B cell (primary cell): ENCODE data around the gene NTM. TPM values are rescaled to one million over a fixed set of nuclear protein-coding genes. Genes with fewer than 3 reads are reported as not detected.

Experiments
- ATAC-seq: fragments of 200-7000 bp; cut with Tn5 transposase; one replicate; pipeline ENCODE4 v1.10.0; 2021; ENCODE audit warnings: low read depth, mild to moderate bottlenecking, moderate number of reproducible peaks, moderate library complexity
- CTCF ChIA-PET: fragments of 350-600 bp; sonication (Branson Sonifier 250); formaldehyde crosslinking; loops from one replicate; lab custom pipeline; 2021; ENCODE audit warnings: antibody characterized with exemption, inconsistent platforms; lab: Charles Lee
- POLR2A ChIA-PET: fragments of 350-600 bp; sonication (Branson Sonifier 250); formaldehyde crosslinking; loops from one replicate; lab custom pipeline; 2021; ENCODE audit warnings: antibody characterized with exemption; lab: Charles Lee
- DNase-seq: peaks from one replicate; pipeline ENCODE4 v3.0.0; 2013
- H2AFZ ChIP-seq: 2 replicates; pipeline ENCODE4 v1.6.1; 2012; ENCODE audit warnings: mild to moderate bottlenecking, low read depth, low read length; ENCODE audit not compliant: insufficient read depth, poor library complexity, severe bottlenecking
- H3K27ac ChIP-seq, 2 donors: 1 replicate in 1 of 2; 2 replicates in 1 of 2; pipeline ENCODE4 v1.5.1; 2012 to 2013; ENCODE audit warnings: low read length in 2 of 2, mild to moderate bottlenecking in 2 of 2, moderate library complexity in 1 of 2
- H3K27me3 ChIP-seq, 4 experiments: fragments of 200-600 bp in 1 of 4; sonication (generic) in 1 of 4; replicated peaks in 1 of 4; 1 replicate in 2 of 4; 2 replicates in 2 of 4; pipeline versions ENCODE4 v1.6.1 to v1.7.0; 2013 to 2016; ENCODE audit warnings: low read length in 3 of 4, mild to moderate bottlenecking in 2 of 4, mixed read lengths in 1 of 4, moderate library complexity in 1 of 4; ENCODE audit not compliant: insufficient read depth in 4 of 4, control insufficient read depth in 3 of 4; ENCODE audit errors: control extremely low read depth in 1 of 4
- H3K36me3 ChIP-seq, 2 experiments: replicated peaks in 1 of 2; 1 replicate in 1 of 2; 2 replicates in 1 of 2; pipeline versions ENCODE4 v1.6.1 to v1.7.1; 2013; ENCODE audit warnings: low read length in 1 of 2; ENCODE audit not compliant: insufficient read depth in 2 of 2, control insufficient read depth in 1 of 2; ENCODE audit errors: control extremely low read depth in 1 of 2, extremely low read depth in 1 of 2
- H3K4me1 ChIP-seq, 2 donors: fragments of 200-600 bp in 1 of 2; sonication (generic) in 1 of 2; 1 replicate in 1 of 2; 2 replicates in 1 of 2; pipeline versions ENCODE4 v1.5.1 to v1.6.1; 2013 to 2017; ENCODE audit warnings: low read length in 2 of 2; ENCODE audit not compliant: control insufficient read depth in 2 of 2, insufficient read depth in 2 of 2
- H3K4me2 ChIP-seq: replicated peaks from 2 replicates; pipeline ENCODE3; 2012; ENCODE audit warnings: mild to moderate bottlenecking, low read depth, low read length; ENCODE audit not compliant: poor library complexity, severe bottlenecking
- H3K4me3 ChIP-seq, 5 experiments: fragments of 200-600 bp in 1 of 5; sonication (generic) in 1 of 5; 1 replicate in 3 of 5; 2 replicates in 2 of 5; pipeline versions ENCODE4 v1.5.1 to v1.7.0; 2011 to 2016; ENCODE audit warnings: low read length in 4 of 5, mild to moderate bottlenecking in 4 of 5, low read depth in 2 of 5, control low read depth in 1 of 5, moderate library complexity in 1 of 5; ENCODE audit not compliant: insufficient read depth in 1 of 5; ENCODE audit errors: control extremely low read depth in 1 of 5, extremely low read depth in 1 of 5
- H3K79me2 ChIP-seq: fragments of 200-600 bp; sonication (generic); one replicate; pipeline ENCODE4 v1.6.0; 2016; ENCODE audit warnings: low read length; ENCODE audit not compliant: control insufficient read depth, insufficient read depth
- H3K9ac ChIP-seq: fragments of 200-600 bp; sonication (generic); 2 replicates; pipeline ENCODE4 v1.6.1; 2017; ENCODE audit warnings: mild to moderate bottlenecking, low read length, moderate library complexity
- H3K9me3 ChIP-seq, 3 donors: one replicate each; pipeline versions ENCODE4 v1.6.1 to v1.7.1; 2013; ENCODE audit warnings: low read length in 2 of 3; ENCODE audit not compliant: control insufficient read depth in 2 of 3, insufficient read depth in 1 of 3; ENCODE audit errors: control extremely low read depth in 1 of 3
- H4K20me1 ChIP-seq: 2 replicates; pipeline ENCODE4 v1.6.0; 2012; ENCODE audit warnings: mild to moderate bottlenecking, low read length; ENCODE audit not compliant: insufficient read depth, control insufficient read depth, poor library complexity, severe bottlenecking
- H3K27ac Mint-ChIP-seq: one replicate; pipeline ENCODE4 v1.8.0; 2021; ENCODE audit warnings: mixed read lengths
- H3K27me3 Mint-ChIP-seq: one replicate; pipeline ENCODE4 v1.8.0; 2021; ENCODE audit warnings: mixed read lengths
- H3K4me1 Mint-ChIP-seq: one replicate; pipeline ENCODE4 v1.8.0; 2021; ENCODE audit warnings: mixed read lengths
- H3K4me3 Mint-ChIP-seq: one replicate; pipeline ENCODE4 v1.8.0; 2021; ENCODE audit warnings: mixed read lengths
- H3K9me3 Mint-ChIP-seq: one replicate; pipeline ENCODE4 v1.8.0; 2022; ENCODE audit warnings: mixed read lengths; ENCODE audit not compliant: insufficient read depth
- CTCF ChIP-seq: fragments of 200-600 bp; IDR thresholded peaks from one replicate; pipeline ENCODE4 v1.8.0; 2022; ENCODE audit warnings: antibody characterized with exemption, mild to moderate bottlenecking
- EZH2 ChIP-seq: IDR thresholded peaks from 2 replicates; pipeline ENCODE4 v1.6.1; 2012; ENCODE audit warnings: borderline replicate concordance, low read depth, mild to moderate bottlenecking, moderate library complexity, low read length; ENCODE audit not compliant: insufficient read depth, poor library complexity, severe bottlenecking
- WGBS: methylation state at CpG from one replicate; pipeline ENCODE4 v1.1.5; 2013; ENCODE audit warnings: missing lambda C conversion rate; ENCODE audit not compliant: insufficient coverage; 5-methylcytosine and 5-hydroxymethylcytosine counted together
- intact Hi-C: fragments of 100-400 bp; cut with micrococcal nuclease; formaldehyde crosslinking; loops from one replicate; pipeline ENCODE4 v1.10.0; 2022
- polyA plus RNA-seq: library from polyadenylated mRNA; depleted of rRNA; stranded (reverse); fragments of >200 nt; gene quantifications from 2 replicates; pipeline ENCODE4 v1.2.3, GENCODE V29; 2012
- total RNA-seq, 2 donors: library from RNA; stranded (reverse); fragments of 120-200 nt in 1 of 2; gene quantifications; 1 replicate in 1 of 2; 2 replicates in 1 of 2; pipeline versions ENCODE4 v1.2.3 to v1.2.4, GENCODE V29; 2013 to 2022

The NTM gene
- total and polyA plus RNA-seq, 2 donors (not counting 1 experiment from before 2014, with no cell fraction given), result not detected

DNA sequence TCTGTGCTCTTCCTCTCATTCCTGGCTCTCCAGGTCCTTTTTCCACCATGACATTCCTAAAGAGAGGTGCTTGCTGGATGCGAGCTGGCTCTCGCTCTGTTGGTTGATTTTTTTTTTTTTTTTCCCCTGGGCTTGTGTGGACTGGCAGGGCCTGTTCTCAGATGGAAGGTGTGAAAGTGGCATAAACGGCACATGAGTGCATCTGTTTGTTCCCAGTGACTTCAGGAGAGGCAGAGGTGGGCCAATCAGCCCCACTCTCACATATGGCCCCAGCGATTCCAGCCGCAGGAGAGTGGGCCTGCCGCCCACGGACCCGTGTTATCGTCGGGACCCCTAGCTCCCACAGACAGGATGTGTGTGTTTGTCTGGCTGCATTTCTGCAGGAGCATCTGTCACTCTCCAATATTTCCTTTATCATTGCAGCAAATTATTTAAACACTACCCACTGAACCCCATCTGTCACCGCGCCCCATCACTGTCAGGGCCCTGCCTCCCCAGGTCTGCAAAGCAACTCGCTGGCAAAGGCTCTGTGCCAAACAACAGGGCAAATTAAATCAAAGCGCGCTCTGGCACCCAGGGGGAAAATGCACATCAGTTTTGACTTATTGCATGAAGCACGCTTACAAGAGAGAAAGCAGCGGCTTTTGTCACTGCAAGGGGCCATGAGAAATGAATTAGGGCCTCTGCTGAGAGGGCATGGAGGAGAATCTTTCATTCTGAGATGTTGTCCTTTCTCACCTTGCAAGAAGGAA, 886.3 kb downstream of the NTM start:
- H3K4me1 ChIP-seq, result no peaks in the 10 kb centered on the region
- H2AFZ ChIP-seq, result no peak overlapping the region
- H3K27me3 ChIP-seq, result no peaks in the 10 kb centered on the region
- intact Hi-C loops, result no loop called here
- ChIA-PET CTCF (no interaction called here), POLR2A (no interaction called here)
- peaks cover 0 to 15% (median 0%) of the 10 kb centered on the region in 3 donors for H3K9me3 ChIP-seq
- no peak overlapping the region for H3K4me2 ChIP-seq
- H3K9ac ChIP-seq, result no peak overlapping the region
- H3K9me3 Mint-ChIP-seq, result no peaks in the 10 kb centered on the region
- DNase-seq, result no peak
- H3K79me2 ChIP-seq, result no peaks in the 10 kb centered on the region
- H3K27me3 Mint-ChIP-seq, result no peaks in the 10 kb centered on the region
- H3K36me3 ChIP-seq, result no peaks in the 10 kb centered on the region
- H3K4me1 Mint-ChIP-seq, result no peaks in the 10 kb centered on the region
- TF ChIP-seq CTCF, result no peak
- no peak for TF ChIP-seq EZH2
- H4K20me1 ChIP-seq, result no peaks in the 10 kb centered on the region
- no peak for ATAC-seq
- 93% methylated on average over 7 of the region's 17 CpGs for WGBS
- no peak overlapping the region for H3K4me3 Mint-ChIP-seq
- no peak overlapping the region for H3K27ac ChIP-seq
- no peak overlapping the region for H3K27ac Mint-ChIP-seq
- H3K4me3 ChIP-seq, result no peak overlapping the region

GRCh38 chr11:132257871-132258270, 887.5 kb downstream of the NTM start:
- Histone ChIP-seq H3K9me3 (peaks cover 0 to 15% (median 0%) of the 10 kb centered on the region in 3 donors), H3K9ac (no peak overlapping the region), H3K79me2 (no peaks in the 10 kb centered on the region), H3K4me3 (no peak overlapping the region), H3K27me3 (no peaks in the 10 kb centered on the region), H2AFZ (no peak overlapping the region), H3K27ac (no peak overlapping the region), H3K4me1 (no peaks in the 10 kb centered on the region), H3K4me2 (no peak overlapping the region), H3K36me3 (no peaks in the 10 kb centered on the region), H4K20me1 (no peaks in the 10 kb centered on the region)
- no peak for ATAC-seq
- ChIA-PET POLR2A (no interaction called here), CTCF (no interaction called here)
- H3K27ac Mint-ChIP-seq, result no peak overlapping the region
- intact Hi-C loops, result no loop called here
- WGBS, result 94% methylated on average over 2 of the region's 5 CpGs
- no peak for DNase-seq
- TF ChIP-seq EZH2 (no peak), CTCF (no peak)
- no peak overlapping the region for H3K4me3 Mint-ChIP-seq
- no peaks in the 10 kb centered on the region for H3K4me1 Mint-ChIP-seq
- no peaks in the 10 kb centered on the region for H3K27me3 Mint-ChIP-seq
- no peaks in the 10 kb centered on the region for H3K9me3 Mint-ChIP-seq
